Esophagus muscularis mucosa (tissue), 4 donors: Measurements from ENCODE around the gene ECEL1. TPM values are rescaled to one million over a fixed set of nuclear protein-coding genes. Genes with fewer than 3 reads are reported as not detected.

Source experiments
- DNase-seq: peaks from one replicate; pipeline ENCODE4 v3.0.0-alpha.2; 2017; ENCODE audit errors: extremely low spot score
- H3K27ac ChIP-seq, 4 donors: fragments of 200-600 bp; sonication (generic); replicated peaks in 1 of 4; 1 replicate in 3 of 4; 2 replicates in 1 of 4; pipeline ENCODE4 v1.5.1; 2016 to 2019; ENCODE audit warnings: mild to moderate bottlenecking in 1 of 4
- H3K27me3 ChIP-seq, 4 donors: fragments of 200-600 bp; sonication (generic); one replicate each; pipeline versions ENCODE4 v1.5.1 to v1.6.0; 2016 to 2019
- H3K36me3 ChIP-seq, 4 donors: fragments of 200-600 bp; sonication (generic); one replicate each; pipeline ENCODE4 v1.5.1; 2016 to 2019
- H3K4me1 ChIP-seq, 4 donors: fragments of 200-600 bp; sonication (generic); one replicate each; pipeline ENCODE4 v1.5.1; 2016 to 2019
- H3K4me3 ChIP-seq, 4 donors: fragments of 200-600 bp; sonication (generic); 1 replicate in 2 of 4; 2 replicates in 2 of 4; pipeline ENCODE4 v1.5.1; 2016 to 2019; ENCODE audit warnings: mild to moderate bottlenecking in 4 of 4, moderate library complexity in 1 of 4
- H3K9me3 ChIP-seq, 4 donors: fragments of 200-600 bp; sonication (generic); 1 replicate in 3 of 4; 2 replicates in 1 of 4; pipeline ENCODE4 v1.5.1; 2016 to 2019
- CTCF ChIP-seq, 3 experiments: fragments of 200-600 bp in 2 of 3; fragments of 450-650 bp in 1 of 3; sonication (generic) in 2 of 3; IDR thresholded peaks; one replicate each; pipeline ENCODE4 v1.5.1; 2017 to 2019; ENCODE audit warnings: antibody characterized with exemption in 3 of 3, mild to moderate bottlenecking in 2 of 3, moderate library complexity in 1 of 3
- EP300 ChIP-seq: sonication (generic); formaldehyde crosslinking; IDR thresholded peaks from one replicate; pipeline ENCODE4 v1.6.1; 2017; ENCODE audit warnings: antibody characterized with exemption
- POLR2A ChIP-seq: fragments of 450-650 bp; IDR thresholded peaks from one replicate; pipeline ENCODE4 v1.6.1; 2017; ENCODE audit warnings: antibody characterized with exemption, moderate library complexity, mild to moderate bottlenecking, low read depth
- POLR2AphosphoS5 ChIP-seq, 2 donors: sonication (generic); formaldehyde crosslinking; IDR thresholded peaks; one replicate each; pipeline ENCODE4 v1.6.1; 2017; ENCODE audit warnings: antibody characterized with exemption in 2 of 2
- WGBS: methylation state at CpG from one replicate; pipeline ENCODE4 v1.1.5; 2018; 5-methylcytosine and 5-hydroxymethylcytosine counted together
- intact Hi-C: fragments of 100-400 bp; cut with DNase I; formaldehyde crosslinking; loops from one replicate; pipeline ENCODE4 v1.15.1; 2023
- total RNA-seq, 4 donors: library from RNA; depleted of rRNA; stranded (reverse); fragments of >200 nt; gene quantifications; one replicate each; pipeline versions ENCODE4 v1.1.0 to v1.2.1, GENCODE V29; 2016

ECEL1 gene
- total RNA-seq, 4 donors from 2014 or later, result 0.66 to 1.6 (median 1.4) TPM; not detected in 1

- 75% methylated on average over 17 of the region's 19 CpGs for WGBS
- peaks cover 6 to 79% (median 35%) of the 10 kb centered on the region in 4 donors for H3K27me3 ChIP-seq
- H3K4me1 ChIP-seq, result peaks cover 20 to 33% (median 29%) of the 10 kb centered on the region in 4 donors
- no peak for DNase-seq
- H3K9me3 ChIP-seq, result no peaks in the 10 kb centered on the region
- H3K4me3 ChIP-seq, result no peak within 1 kb of the TSS
- H3K36me3 ChIP-seq, result no peaks in the 10 kb centered on the region
- intact Hi-C loops, result loop anchor here (10.0 kb wide), 1 partner anchor 615 kb away; no protein-coding TSS in a partner anchor
- TF ChIP-seq CTCF (IDR thresholded peaks at IDR 0.05) (no peak), EP300 (no peak), POLR2A (no peak), POLR2AphosphoS5 (IDR thresholded peaks at IDR 0.05) (no peak)
- H3K27ac ChIP-seq, result no peak within 1 kb of the TSS
These were observed 32.2 kb upstream of the ECEL1 start, which contains the start of gene PRSS56 for GRCh38 chr2:232519581-232520438. Gene PRSS56, plus strand, starts transcription at chr2:232520388. Its CDS starts 211 bp downstream, at chr2:232520599.

DNA sequence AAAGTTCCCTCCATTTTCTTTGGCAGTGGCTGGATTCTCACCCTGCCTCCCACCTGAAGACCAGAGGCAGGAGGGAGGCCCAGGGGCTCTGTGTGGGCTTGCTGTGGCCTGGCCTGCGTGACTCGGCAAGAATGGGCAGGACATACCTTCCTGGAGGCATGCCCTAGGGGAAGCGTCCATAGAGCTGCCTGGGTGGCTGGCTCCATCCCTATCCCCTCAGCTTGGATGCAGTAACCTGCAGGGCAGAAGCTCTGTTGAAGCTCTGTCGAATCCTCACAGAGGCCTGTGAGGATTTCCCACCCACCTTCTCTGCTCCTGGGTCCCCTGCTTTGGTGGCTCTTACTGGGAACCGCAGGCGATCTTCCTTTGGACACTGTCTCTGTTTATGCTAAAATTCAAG, 31.2 kb upstream of the ECEL1 start:
- Histone ChIP-seq H3K27me3 (peaks cover 6 to 70% (median 25%) of the 10 kb centered on the region in 4 donors), H3K9me3 (no peaks in the 10 kb centered on the region), H3K27ac (no peak overlapping the region), H3K4me3 (no peak overlapping the region), H3K4me1 (peaks cover 12 to 24% (median 20%) of the 10 kb centered on the region in 4 donors), H3K36me3 (no peaks in the 10 kb centered on the region)
- 88% methylated on average over 3 of the region's 6 CpGs for WGBS
- intact Hi-C loops, result no loop called here
- TF ChIP-seq EP300, result no peak
- DNase-seq, result no peak

GRCh38 chr2:232516551-232516950, 28.9 kb upstream of the ECEL1 start:
- Histone ChIP-seq H3K4me3 (no peak overlapping the region), H3K9me3 (no peaks in the 10 kb centered on the region), H3K27me3 (peaks cover 0 to 65% (median 2%) of the 10 kb centered on the region in 4 donors), H3K27ac (no peak overlapping the region), H3K36me3 (no peaks in the 10 kb centered on the region), H3K4me1 (peaks cover 0 to 2% (median under 1%) of the 10 kb centered on the region in 4 donors)
- 100% methylated on average over 3 of the region's 3 CpGs for WGBS
- TF ChIP-seq POLR2AphosphoS5 (IDR thresholded peaks at IDR 0.05) (no peak), EP300 (no peak), POLR2A (no peak), CTCF (IDR thresholded peaks at IDR 0.05) (no peak)
- intact Hi-C loops, result no loop called here
- no peak for DNase-seq

GRCh38 chr2:232515639-232516038, 28.0 kb upstream of the ECEL1 start:
- WGBS, result 91% methylated on average over 7 of the region's 7 CpGs
- no peak for DNase-seq
- no peaks in the 10 kb centered on the region for H3K36me3 ChIP-seq
- H3K4me3 ChIP-seq, result no peak overlapping the region
- no peaks in the 10 kb centered on the region for H3K9me3 ChIP-seq
- TF ChIP-seq CTCF (IDR thresholded peaks at IDR 0.05) (no peak), POLR2AphosphoS5 (IDR thresholded peaks at IDR 0.05) (no peak), EP300 (no peak), POLR2A (no peak)
- intact Hi-C loops, result no loop called here
- H3K4me1 ChIP-seq, result no peaks in the 10 kb centered on the region
- H3K27me3 ChIP-seq, result peaks cover 0 to 62% (median 0%) of the 10 kb centered on the region in 4 donors
- no peak overlapping the region for H3K27ac ChIP-seq

DNA sequence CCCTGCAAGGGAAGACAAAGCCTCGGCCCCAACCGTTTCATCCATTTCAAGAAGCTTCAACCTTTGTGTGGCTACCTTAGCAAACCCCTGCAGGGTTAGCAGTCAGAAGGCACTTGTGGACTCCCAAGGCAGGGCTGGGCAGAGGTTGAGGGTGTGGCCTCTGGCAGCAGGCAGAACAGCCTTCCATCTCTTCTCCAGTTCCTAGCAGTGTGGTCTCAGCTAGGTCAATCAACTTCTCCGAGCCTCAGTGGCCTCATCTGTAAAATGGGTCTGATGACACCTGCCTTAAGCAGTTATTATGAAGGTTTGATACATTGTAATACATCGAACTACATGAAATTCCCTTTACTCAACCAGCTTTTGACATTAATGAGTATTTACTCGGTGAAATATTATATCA, 25.7 kb upstream of the ECEL1 start:
- no peaks in the 10 kb centered on the region for H3K9me3 ChIP-seq
- H3K36me3 ChIP-seq, result no peaks in the 10 kb centered on the region
- no peak overlapping the region for H3K4me3 ChIP-seq
- TF ChIP-seq POLR2A, result no peak
- TF ChIP-seq EP300, result no peak
- no peak for TF ChIP-seq CTCF (IDR thresholded peaks at IDR 0.05)
- no peak for TF ChIP-seq POLR2AphosphoS5 (IDR thresholded peaks at IDR 0.05)
- H3K27me3 ChIP-seq, result peaks cover 0 to 40% (median 0%) of the 10 kb centered on the region in 4 donors
- no peaks in the 10 kb centered on the region for H3K4me1 ChIP-seq
- no peak overlapping the region for H3K27ac ChIP-seq
- intact Hi-C loops, result no loop called here
- 76% methylated on average over 5 of the region's 5 CpGs for whole genome bisulfite sequencing
- no peak for DNase-seq
